GM21723 (cell line): ENCODE measurements around the gene ANKRD27.

Source experiments
- ATAC-seq: cut with Tn5 transposase; IDR thresholded peaks from one replicate; pipeline ENCODE4 v1.9.1; 2021; ENCODE audit warnings: mild to moderate bottlenecking, moderate library complexity; ENCODE audit not compliant: unreplicated experiment

The ANKRD27 gene

DNA sequence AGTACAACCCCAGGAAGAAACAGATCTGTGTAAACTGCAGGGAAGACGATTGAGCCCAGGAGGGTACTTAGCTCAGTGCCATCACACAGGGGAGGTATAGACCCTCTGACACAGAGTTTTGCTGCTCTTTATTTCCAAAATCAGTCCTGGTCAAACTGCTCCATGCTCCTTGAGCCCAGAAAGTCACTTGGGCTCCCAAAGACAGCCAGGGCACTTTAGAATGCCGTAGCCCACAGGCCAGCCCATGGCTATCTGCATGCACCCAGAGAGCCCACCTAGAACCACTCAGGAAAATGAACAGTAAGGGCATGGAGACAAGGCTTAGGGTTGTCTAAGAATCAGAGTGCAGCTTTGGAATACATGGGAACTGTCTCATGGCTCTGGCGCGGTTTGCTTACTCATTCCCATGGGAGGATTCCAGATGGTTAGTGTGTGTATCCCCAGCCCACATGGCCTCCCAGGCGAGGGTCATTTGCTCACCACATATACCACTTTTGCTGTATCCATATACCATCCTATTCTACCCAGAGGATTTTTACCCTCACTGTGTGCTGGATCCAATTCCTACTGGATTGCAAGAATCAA lies 108.6 kb downstream of the ANKRD27 start:
- no peak for ATAC-seq

- ATAC-seq = no peak
These were observed 111.2 kb downstream of the ANKRD27 start for GRCh38 chr19:32563761-32564160.

- no peak for ATAC-seq
These were observed 116.3 kb downstream of the ANKRD27 start for GRCh38 chr19:32558607-32559228.

- ATAC-seq = no peak
These were observed 119.2 kb downstream of the ANKRD27 start for GRCh38 chr19:32555786-32556185.

DNA sequence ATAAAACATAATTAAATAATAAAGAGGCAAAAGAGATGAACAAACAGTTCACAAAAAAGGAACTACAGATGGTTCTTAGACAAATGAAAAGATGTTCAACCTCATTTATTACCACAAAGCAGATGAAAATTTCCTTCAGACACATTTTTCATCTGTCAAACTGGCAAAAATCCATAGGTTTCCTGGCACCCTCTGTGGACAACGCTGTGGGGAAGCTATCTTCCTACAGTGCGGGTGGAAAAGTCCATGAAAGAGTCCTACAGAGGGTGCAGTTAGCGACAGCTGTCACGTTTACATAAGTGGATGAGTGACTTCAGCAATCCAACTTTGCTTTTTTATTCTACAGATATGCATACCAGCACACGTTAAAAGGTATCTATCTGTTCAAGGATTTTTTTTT lies 124.3 kb downstream of the ANKRD27 start:
- no peak for ATAC-seq
